Fibroblast of lung (primary cell): ENCODE measurements around the gene ADARB1. TPM values are rescaled to one million over a fixed set of nuclear protein-coding genes. Genes with fewer than 3 reads are reported as not detected.

ENCODE experiments used
- DNase-seq, 2 donors: peaks; one replicate each; pipeline versions ENCODE4 v3.0.0 to v3.0.0-alpha.2; 2010; ENCODE audit warnings: low read depth in 2 of 2
- H2AFZ ChIP-seq: 2 replicates; pipeline ENCODE4 v1.5.1; 2012; ENCODE audit warnings: low read length, control low read depth, inconsistent platforms
- H3K27ac ChIP-seq: 2 replicates; pipeline ENCODE4 v1.5.1; 2011; ENCODE audit warnings: low read length, control low read depth; ENCODE audit not compliant: insufficient read depth
- H3K27me3 ChIP-seq: 2 replicates; pipeline ENCODE4 v1.5.1; 2011; ENCODE audit warnings: mild to moderate bottlenecking, low read length; ENCODE audit not compliant: control insufficient read depth, insufficient read depth
- H3K36me3 ChIP-seq: 2 replicates; pipeline ENCODE4 v1.5.1; 2011; ENCODE audit warnings: low read length; ENCODE audit not compliant: control insufficient read depth, insufficient read depth
- H3K4me1 ChIP-seq: 2 replicates; pipeline ENCODE4 v1.5.1; 2011; ENCODE audit warnings: low read length; ENCODE audit not compliant: control insufficient read depth, insufficient read depth; ENCODE audit errors: extremely low read depth
- H3K4me2 ChIP-seq: 2 replicates; pipeline ENCODE4 v1.5.1; 2011; ENCODE audit warnings: low read length, control low read depth; ENCODE audit not compliant: insufficient read depth; ENCODE audit errors: extremely low read depth
- H3K4me3 ChIP-seq, 4 experiments: fragments of 200-600 bp in 1 of 4; sonication (generic) in 1 of 4; replicated peaks in 1 of 4; 2 replicates each; pipeline ENCODE4 v1.5.1; 2011 to 2016; ENCODE audit warnings: low read length in 4 of 4, low read depth in 3 of 4, mild to moderate bottlenecking in 3 of 4, control low read depth in 2 of 4, inconsistent platforms in 1 of 4, mixed read lengths in 1 of 4; ENCODE audit not compliant: insufficient read depth in 1 of 4; ENCODE audit errors: control extremely low read depth in 1 of 4
- H3K79me2 ChIP-seq: 2 replicates; pipeline ENCODE4 v1.5.1; 2012; ENCODE audit warnings: mild to moderate bottlenecking, low read length, inconsistent platforms; ENCODE audit not compliant: control insufficient read depth, insufficient read depth
- H3K9ac ChIP-seq: 2 replicates; pipeline ENCODE4 v1.5.1; 2011; ENCODE audit warnings: mild to moderate bottlenecking, low read length, control low read depth; ENCODE audit not compliant: insufficient read depth
- H3K9me3 ChIP-seq: 2 replicates; pipeline ENCODE4 v1.5.1; 2012; ENCODE audit warnings: low read depth, low read length; ENCODE audit not compliant: control insufficient read depth, insufficient read depth
- H4K20me1 ChIP-seq: 2 replicates; pipeline ENCODE4 v1.5.1; 2011; ENCODE audit warnings: low read length; ENCODE audit not compliant: control insufficient read depth, insufficient read depth; ENCODE audit errors: extremely low read depth
- EZH2 ChIP-seq: IDR thresholded peaks from 2 replicates; pipeline ENCODE4 v1.5.1; 2012; ENCODE audit warnings: low read length, control low read depth, mild to moderate bottlenecking; ENCODE audit errors: missing control alignments
- polyA plus RNA-seq, 2 donors: library from polyadenylated mRNA; depleted of rRNA in 1 of 2; stranded (reverse) in 1 of 2; unstranded in 1 of 2; fragments of >200 nt; gene quantifications; 2 replicates each; pipeline ENCODE4 v1.2.1, GENCODE V29; 2011 to 2012; ENCODE audit warnings: missing spikeins in 1 of 2
- total RNA-seq: library from RNA; depleted of rRNA; stranded (reverse); fragments of >200 nt; gene quantifications from 2 replicates; pipeline ENCODE4 v1.2.1, GENCODE V29; 2014
- TF ChIP-seq, protein P1 (sequence below), 2 donors: IDR thresholded peaks in 1 of 2; conservative IDR thresholded peaks in 1 of 2; 1 replicate in 1 of 2; 2 replicates in 1 of 2; pipeline ENCODE4 v1.5.1; 2011 to 2012; ENCODE audit warnings: low read length in 2 of 2, control low read depth in 1 of 2, inconsistent platforms in 1 of 2, low read depth in 1 of 2, mild to moderate bottlenecking in 1 of 2

ADARB1 gene
- total and polyA plus RNA-seq, 2 donors (not counting 1 experiment from before 2014, with no cell fraction given): 20.2 to 25.3 TPM

DNA sequence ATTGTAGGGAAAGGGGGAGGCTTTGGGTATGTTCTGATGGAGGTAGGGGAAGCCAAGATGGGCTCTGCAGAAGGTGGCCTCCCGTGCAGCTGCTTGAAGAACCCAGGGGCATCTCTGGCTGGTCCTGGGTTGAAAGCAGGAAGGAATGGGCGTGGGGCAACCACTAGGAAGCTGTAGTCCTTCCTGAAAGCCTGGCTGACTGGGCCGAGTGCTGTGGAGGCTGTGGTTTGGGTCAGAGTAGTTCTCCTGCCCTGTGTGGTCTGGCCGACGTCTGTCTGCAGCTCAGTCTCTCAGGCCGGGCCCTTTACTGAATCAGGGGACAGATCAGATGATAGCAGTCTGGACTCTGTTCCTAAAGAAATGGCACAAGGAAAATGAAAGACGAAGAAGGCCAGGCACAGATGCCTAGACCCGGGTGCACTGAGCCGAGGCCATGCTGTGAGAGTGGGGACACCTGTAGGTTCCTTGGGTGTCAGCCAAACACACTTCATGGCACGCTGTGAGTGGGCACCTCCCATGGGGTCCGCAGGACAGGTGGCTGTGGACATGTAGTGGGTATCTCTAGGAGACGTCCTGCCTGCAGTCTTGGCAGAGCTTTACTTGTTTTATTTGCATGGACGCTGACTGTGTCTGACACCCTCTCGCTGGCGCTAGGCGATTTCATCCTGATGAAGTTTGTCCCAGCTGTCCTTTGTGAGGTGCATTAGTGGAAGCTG lies 126.4 kb downstream of the ADARB1 start:
- TF ChIP-seq, protein P1, sequence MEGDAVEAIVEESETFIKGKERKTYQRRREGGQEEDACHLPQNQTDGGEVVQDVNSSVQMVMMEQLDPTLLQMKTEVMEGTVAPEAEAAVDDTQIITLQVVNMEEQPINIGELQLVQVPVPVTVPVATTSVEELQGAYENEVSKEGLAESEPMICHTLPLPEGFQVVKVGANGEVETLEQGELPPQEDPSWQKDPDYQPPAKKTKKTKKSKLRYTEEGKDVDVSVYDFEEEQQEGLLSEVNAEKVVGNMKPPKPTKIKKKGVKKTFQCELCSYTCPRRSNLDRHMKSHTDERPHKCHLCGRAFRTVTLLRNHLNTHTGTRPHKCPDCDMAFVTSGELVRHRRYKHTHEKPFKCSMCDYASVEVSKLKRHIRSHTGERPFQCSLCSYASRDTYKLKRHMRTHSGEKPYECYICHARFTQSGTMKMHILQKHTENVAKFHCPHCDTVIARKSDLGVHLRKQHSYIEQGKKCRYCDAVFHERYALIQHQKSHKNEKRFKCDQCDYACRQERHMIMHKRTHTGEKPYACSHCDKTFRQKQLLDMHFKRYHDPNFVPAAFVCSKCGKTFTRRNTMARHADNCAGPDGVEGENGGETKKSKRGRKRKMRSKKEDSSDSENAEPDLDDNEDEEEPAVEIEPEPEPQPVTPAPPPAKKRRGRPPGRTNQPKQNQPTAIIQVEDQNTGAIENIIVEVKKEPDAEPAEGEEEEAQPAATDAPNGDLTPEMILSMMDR (conservative IDR thresholded peaks at IDR 0.05 in 1 of 2, IDR thresholded peaks at IDR 0.05 in 1 of 2; ENCODE audit: low read depth in 1 of 2, low read length in 2 of 2): no peak
- no peak for TF ChIP-seq EZH2
- H3K4me2 ChIP-seq: no peak overlapping the region
- H3K36me3 ChIP-seq: no peaks in the 10 kb centered on the region

DNA sequence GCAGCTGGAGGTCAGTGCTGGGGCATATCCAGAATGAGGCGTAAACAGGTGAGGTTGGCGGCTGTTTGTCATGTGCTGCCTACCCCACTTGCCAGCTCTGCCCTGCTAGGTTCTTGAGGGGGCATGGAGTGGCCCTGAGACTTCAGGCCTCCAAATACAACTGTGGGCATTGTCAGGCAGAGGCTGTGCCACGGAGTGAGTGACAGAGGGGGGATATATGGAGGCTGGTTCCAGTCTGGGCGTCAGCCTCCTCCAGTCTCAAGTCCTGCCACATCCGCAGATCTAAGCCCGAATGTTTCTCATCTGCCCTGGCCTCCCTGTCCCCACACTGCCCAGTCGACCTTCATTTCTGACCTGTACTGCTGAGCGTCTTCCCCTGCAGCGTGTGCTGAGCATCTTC lies 128.0 kb downstream of the ADARB1 start:
- Histone ChIP-seq H3K4me1 (no peaks in the 10 kb centered on the region), H3K79me2 (no peaks in the 10 kb centered on the region), H3K4me2 (no peak overlapping the region), H3K36me3 (no peaks in the 10 kb centered on the region), H3K9me3 (no peaks in the 10 kb centered on the region), H3K9ac (no peak overlapping the region), H3K27ac (no peak overlapping the region), H3K27me3 (no peaks in the 10 kb centered on the region), H2AFZ (no peak overlapping the region), H4K20me1 (no peaks in the 10 kb centered on the region), H3K4me3 (no peak overlapping the region)
- no peak for DNase-seq
- TF ChIP-seq, protein P1 (conservative IDR thresholded peaks at IDR 0.05 in 1 of 2, IDR thresholded peaks at IDR 0.05 in 1 of 2; ENCODE audit: low read depth in 1 of 2, low read length in 2 of 2): no peak
- no peak for TF ChIP-seq EZH2

More for the DNA sequence above, 126.4 kb downstream of the ADARB1 start:
- Histone ChIP-seq H3K27me3 (no peaks in the 10 kb centered on the region), H3K9ac (no peak overlapping the region), H2AFZ (no peak overlapping the region), H4K20me1 (no peaks in the 10 kb centered on the region), H3K9me3 (no peaks in the 10 kb centered on the region), H3K4me3 (no peak overlapping the region), H3K79me2 (no peaks in the 10 kb centered on the region), H3K4me1 (no peaks in the 10 kb centered on the region), H3K27ac (no peak overlapping the region)
- DNase-seq: no peak

DNA sequence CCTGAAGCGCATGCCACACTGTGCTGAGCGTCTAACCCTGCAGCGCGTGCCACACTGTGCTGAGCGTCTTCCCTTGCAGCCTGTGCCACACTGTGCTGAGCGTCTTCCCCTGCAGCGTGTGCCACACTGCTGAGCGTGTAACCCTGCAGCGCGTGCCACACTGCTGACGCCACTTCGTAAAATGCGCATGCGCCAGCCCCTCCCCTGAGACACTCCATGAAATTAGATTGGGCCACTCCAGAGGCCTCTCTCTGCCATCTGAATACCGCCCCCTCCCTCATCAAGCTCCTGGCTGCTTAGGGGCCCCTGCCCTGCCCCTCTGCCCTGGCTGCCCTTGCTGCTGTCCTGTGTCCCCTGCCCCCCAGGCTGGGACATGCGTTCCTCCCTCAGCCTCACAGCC lies 128.5 kb downstream of the ADARB1 start:
- no peak for DNase-seq
- Histone ChIP-seq H3K4me2 (no peak overlapping the region), H3K79me2 (no peaks in the 10 kb centered on the region), H3K27ac (no peak overlapping the region), H3K4me3 (no peak overlapping the region), H3K36me3 (no peaks in the 10 kb centered on the region), H3K27me3 (no peaks in the 10 kb centered on the region), H2AFZ (no peak overlapping the region), H3K9me3 (no peaks in the 10 kb centered on the region), H3K9ac (no peak overlapping the region), H3K4me1 (no peaks in the 10 kb centered on the region), H4K20me1 (no peaks in the 10 kb centered on the region)
- TF ChIP-seq, protein P1 (conservative IDR thresholded peaks at IDR 0.05 in 1 of 2, IDR thresholded peaks at IDR 0.05 in 1 of 2; ENCODE audit: low read depth in 1 of 2, low read length in 2 of 2): no peak
- TF ChIP-seq EZH2: no peak
